Measurements from ENCODE around the gene GPR15LG.
"Not testable (repeated sequence)": the region's sequence is repeated elsewhere in the genome, so short reads cannot be mapped to it uniquely, and the experiment has no call there.

GPR15LG gene

GRCh38 chr10:84173501-84173929, at the start of gene GPR15LG:
Gene GPR15LG (plus strand): TSS chr10:84173801. CDS start chr10:84173852, 51 bp downstream.
- no peak within 1 kb of the TSS for H3K27ac ChIP-seq
- no peak for TF ChIP-seq CTCF (IDR thresholded peaks at IDR 0.05)
- TF ChIP-seq ZFX (IDR thresholded peaks at IDR 0.05; ENCODE audit: borderline replicate concordance): no peak

- not testable (repeated sequence) for H3K27ac ChIP-seq
- peak; percentile 23 for TF ChIP-seq CTCF (IDR thresholded peaks at IDR 0.05)
These were observed 47.5 kb upstream of the GPR15LG start for GRCh38 chr10:84125910-84126784.

GRCh38 chr10:84126785-84127167, 46.8 kb upstream of the GPR15LG start:
- TF ChIP-seq CTCF (IDR thresholded peaks at IDR 0.05) (no peak), ZFX (IDR thresholded peaks at IDR 0.05; ENCODE audit: borderline replicate concordance) (no peak)
- no peak overlapping the region for H3K27ac ChIP-seq

GRCh38 chr10:84135836-84136235, 37.8 kb upstream of the GPR15LG start:
- no peak overlapping the region for H3K27ac ChIP-seq
- no peak for TF ChIP-seq ZFX (IDR thresholded peaks at IDR 0.05; ENCODE audit: borderline replicate concordance)
- TF ChIP-seq CTCF (IDR thresholded peaks at IDR 0.05): no peak

- H3K27ac ChIP-seq: no peak overlapping the region
- TF ChIP-seq ZFX (IDR thresholded peaks at IDR 0.05; ENCODE audit: borderline replicate concordance): no peak
- TF ChIP-seq CTCF (IDR thresholded peaks at IDR 0.05): no peak
These were observed 35.8 kb upstream of the GPR15LG start for GRCh38 chr10:84137811-84138210.

GRCh38 chr10:84138478-84139125, 35.0 kb upstream of the GPR15LG start:
- H3K27ac ChIP-seq: peak overlapping the region; percentile 80
- TF ChIP-seq ZFX (IDR thresholded peaks at IDR 0.05; ENCODE audit: borderline replicate concordance) (no peak), CTCF (IDR thresholded peaks at IDR 0.05) (no peak)
